T-helper 2 cell (primary cell): ENCODE measurements around the gene GPR137B.
A peak's percentile ranks its signal among the peaks of the same experiment; 100 is the strongest.

ENCODE experiments used
- DNase-seq, 5 experiments: peaks; one replicate each; pipeline versions ENCODE4 v3.0.0 to v3.0.0-alpha.2; 2012 to 2022

Gene GPR137B

DNA sequence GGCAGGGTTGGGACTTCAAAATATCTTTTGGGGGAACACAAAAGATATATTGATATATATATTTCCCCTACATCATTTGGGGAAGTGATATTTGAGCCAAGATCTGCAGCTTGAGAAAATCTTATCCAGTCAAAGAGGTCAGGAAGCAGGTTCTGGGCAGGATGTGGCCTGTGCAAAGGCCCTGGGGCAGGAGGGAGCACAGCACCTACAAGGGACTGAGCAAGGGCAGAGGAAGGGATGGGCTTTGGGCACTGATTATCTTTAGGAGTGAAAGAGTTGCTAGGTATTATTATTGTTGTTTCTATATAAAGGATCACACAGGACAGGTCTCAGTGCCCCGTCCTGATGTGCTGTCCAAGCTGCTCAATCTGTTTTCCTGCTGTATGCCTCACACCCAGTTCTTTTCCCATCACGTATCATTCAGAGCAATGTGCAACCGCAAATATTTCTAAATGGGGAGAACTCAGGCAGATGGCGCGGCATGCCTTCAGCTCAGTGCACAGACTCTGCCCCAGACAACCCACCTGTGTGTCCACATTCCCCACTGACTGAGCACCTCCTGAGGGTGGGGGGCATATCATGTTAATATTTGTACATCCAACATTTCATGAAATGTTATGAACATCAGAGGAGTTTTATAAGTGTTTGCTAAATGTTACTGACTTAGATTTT lies 28.1 kb upstream of the GPR137B start:
- DNase-seq: no peak

- no peak for DNase-seq
These were observed 24.6 kb upstream of the GPR137B start for GRCh38 chr1:236117710-236118109.

DNA sequence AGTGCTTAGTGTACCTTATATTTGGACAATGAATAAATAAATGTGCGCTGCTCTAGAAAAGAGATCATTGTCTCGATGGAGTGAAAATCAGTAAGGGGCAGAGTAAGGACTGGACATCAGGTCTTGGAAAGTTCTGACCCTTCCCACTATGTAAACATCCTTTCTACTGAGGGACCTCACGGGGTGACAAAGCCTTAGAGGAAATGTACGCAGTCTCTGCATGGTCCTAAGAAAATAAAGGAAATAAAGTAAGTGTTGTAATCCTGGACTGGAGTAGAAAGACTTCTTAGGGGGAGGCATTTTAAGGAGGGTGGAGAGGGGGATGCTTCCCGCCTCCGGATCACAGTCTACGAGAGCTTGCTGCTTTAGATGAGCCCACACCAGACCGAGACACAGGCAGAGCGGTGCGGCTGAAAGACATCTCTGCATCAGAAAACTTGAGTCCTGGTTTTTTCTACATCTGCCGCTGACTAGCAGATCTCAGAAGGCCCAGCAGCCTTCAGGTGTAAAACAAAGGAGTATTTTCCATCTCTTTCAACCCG lies 22.3 kb upstream of the GPR137B start:
- no peak for DNase-seq

DNA sequence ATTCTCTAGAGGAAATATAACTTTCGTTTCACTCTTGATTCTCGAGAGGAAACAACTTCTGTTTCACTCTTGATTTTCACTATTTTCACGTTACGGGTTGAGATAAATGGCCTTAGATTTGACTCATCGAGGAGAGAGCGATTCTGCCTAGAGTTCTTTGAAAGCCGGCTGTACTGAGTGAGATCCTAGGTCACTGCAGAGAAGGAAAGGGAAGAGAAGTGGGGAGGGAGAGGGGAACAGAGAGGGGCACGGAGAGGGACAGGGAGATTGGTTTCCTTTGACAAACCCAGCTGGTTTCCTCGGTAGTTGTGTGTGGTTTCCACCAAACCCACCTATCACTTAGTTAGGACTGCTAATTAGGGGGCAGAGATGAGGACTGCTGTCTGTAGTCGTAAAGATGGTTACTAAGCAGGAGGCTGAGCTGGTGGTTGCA lies 21.6 kb upstream of the GPR137B start:
- DNase-seq: peak in 1 of 5 experiments; percentile 62

DNA sequence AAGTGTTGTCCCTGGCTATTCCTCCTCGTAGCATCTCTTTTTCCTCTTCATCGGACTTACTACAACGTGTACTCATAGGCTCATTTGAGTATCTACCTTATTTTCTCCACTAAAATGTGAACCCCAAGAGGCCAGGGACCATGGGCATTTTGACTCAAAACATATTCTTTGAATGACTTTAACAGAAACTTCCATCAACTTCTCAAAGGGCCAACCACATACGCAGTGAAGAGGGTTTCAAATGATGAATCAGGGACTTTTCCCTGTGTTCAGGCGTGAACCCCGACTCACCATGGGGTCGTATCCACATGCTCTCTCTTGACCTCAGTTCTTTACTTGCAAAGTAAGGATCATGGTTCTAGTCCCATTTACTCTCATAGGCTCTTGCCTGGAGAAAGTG lies 20.2 kb upstream of the GPR137B start:
- DNase-seq: peak in 1 of 5 experiments; percentile 41

- no peak for DNase-seq
These were observed 18.8 kb upstream of the GPR137B start for GRCh38 chr1:236123563-236123962.

GRCh38 chr1:236124965-236125364 lies 17.4 kb upstream of the GPR137B start:
- peak in 1 of 5 experiments; percentile 36 for DNase-seq

GRCh38 chr1:236127045-236127444 lies 15.3 kb upstream of the GPR137B start:
- DNase-seq: no peak

DNA sequence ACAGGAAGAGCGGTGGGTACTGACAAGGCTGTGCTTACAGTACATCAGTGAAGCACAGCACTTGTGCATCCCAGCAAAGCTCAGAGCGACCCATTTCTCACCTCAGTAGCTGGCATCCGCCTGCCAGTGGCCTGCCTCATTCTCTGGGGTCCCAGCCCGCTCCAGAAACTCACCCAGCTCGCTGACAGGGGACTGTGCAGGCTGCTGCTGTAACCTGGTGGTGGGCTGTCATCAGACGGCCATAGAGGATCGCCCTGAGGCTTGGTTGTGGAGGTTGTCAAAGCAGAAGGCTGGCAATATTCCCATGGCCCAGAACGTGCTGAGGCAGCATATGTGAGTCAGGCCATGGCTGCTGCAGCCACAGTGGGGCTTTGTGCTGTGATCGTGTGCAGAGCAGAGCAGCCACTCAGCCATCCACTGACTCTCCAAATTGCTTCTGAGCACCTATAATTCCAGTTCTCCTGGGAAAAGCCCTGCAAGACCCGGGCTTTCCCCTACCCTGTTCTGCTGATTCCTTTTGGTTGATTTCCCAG lies 13.6 kb upstream of the GPR137B start:
- DNase-seq: no peak

DNA sequence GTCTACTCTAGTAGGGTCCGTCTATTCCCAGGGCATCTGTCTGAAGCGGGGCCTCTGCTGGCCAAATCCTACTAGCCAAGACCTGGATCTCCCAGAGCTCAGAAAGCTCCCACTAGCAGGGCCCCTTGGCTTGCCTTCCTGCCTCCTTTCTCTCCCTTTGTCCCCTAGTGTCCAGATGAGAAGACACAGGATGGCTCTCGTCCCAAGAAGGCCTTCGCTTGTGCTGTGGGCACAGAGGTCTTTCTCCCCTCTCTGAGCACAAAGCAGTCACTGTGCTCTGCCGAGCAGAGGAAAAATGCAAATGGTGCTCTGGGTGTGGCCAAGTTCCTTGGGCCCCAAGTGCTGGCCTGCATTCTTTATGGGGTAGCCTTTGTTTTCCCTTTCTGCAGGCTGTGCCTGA lies 13.0 kb upstream of the GPR137B start:
- DNase-seq: no peak

DNA sequence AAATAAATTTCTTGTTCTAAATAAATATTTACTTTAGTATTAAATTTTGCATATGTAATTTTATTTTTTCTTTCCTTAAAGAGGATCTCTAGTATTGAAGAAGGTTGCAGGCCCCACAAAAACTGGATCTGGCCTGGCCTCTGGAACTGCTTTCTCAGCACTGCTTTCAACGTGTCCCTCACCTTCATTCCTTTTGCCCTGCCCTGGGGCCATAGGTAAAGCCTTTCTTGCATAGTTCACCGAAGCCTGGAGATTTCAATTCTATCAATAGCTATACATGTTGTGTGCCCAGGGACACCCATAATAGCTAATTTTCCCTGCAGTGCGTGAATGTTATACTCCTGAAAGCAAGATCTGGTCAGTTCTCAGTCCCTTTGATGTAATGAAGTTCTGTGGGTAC lies 12.0 kb upstream of the GPR137B start:
- DNase-seq: no peak

DNA sequence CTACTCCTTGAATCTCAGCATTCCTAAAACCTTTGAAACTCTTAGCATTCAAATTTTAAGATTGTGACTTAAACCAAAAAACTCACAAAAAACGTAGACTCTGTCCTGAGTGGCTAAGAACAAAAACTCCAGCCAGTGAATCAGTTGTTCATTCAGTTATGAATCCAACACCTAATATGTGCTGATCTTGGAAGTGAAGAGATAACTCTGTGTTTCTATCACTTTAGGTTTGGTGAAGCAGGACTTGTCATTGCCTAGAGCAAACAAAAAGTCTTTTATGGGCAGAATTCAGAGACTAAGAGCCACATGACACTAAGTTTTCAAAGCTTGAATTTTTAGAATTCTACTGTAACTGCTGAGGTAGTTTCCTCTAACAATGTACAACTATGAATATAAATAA lies 10.4 kb upstream of the GPR137B start:
- DNase-seq: no peak

DNA sequence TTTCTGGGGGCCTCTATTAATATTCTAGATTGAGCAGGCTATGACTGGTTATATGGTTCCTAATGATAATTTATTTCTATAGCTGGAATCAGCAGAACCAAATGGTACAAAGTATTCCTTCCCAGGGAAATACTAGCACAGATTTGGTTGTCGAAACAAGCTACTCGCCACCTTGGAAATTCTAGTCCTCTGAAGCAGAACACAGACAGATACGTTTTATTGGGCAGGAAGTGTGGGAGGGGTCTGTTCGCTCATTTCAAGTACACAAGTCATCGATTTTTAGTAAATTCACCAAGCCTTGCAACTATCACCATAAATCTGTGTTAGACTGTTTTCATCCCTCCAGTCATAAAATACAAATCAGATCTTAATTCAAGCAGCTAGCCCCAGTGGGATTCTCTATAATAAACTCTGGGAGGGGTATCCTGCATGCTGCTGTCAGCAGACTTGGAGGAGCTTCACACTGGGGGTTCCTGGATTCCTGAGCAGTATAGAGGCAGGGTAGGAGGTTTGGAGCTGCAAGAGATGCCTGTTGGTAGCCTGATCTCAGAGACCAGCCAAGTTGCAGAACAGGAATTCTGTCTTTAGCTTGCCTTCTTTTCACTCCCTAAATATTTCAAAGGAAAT lies 9.8 kb upstream of the GPR137B start:
- no peak for DNase-seq

- no peak for DNase-seq
These were observed 9.0 kb upstream of the GPR137B start for GRCh38 chr1:236133339-236133738.

GRCh38 chr1:236133802-236134201 lies 8.5 kb upstream of the GPR137B start:
- DNase-seq: no peak

- no peak for DNase-seq
These were observed 5.0 kb upstream of the GPR137B start for GRCh38 chr1:236137285-236137852.

DNA sequence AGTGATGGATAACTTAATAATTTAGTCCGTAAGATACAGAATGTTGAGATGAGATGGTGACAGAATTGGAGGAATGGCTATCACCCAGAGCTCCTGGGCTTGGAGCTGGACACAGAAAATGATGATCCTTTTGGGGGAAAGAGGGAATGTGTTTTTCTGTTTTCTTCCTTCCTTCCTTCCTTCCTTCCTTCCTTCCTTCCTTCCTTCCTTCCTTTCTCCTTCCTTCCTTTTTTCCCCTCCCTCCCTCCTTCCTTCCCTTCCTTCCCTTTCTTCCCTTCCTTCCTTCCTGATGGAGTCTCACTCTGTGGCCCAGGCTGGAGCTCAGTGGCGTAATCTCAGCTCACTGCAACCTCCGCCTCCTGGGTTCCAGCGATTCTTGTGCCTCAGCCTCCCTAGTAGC lies 2.8 kb upstream of the GPR137B start:
- DNase-seq: no peak

- no peak for DNase-seq
These were observed 1.5 kb upstream of the GPR137B start for GRCh38 chr1:236140705-236141446.

DNA sequence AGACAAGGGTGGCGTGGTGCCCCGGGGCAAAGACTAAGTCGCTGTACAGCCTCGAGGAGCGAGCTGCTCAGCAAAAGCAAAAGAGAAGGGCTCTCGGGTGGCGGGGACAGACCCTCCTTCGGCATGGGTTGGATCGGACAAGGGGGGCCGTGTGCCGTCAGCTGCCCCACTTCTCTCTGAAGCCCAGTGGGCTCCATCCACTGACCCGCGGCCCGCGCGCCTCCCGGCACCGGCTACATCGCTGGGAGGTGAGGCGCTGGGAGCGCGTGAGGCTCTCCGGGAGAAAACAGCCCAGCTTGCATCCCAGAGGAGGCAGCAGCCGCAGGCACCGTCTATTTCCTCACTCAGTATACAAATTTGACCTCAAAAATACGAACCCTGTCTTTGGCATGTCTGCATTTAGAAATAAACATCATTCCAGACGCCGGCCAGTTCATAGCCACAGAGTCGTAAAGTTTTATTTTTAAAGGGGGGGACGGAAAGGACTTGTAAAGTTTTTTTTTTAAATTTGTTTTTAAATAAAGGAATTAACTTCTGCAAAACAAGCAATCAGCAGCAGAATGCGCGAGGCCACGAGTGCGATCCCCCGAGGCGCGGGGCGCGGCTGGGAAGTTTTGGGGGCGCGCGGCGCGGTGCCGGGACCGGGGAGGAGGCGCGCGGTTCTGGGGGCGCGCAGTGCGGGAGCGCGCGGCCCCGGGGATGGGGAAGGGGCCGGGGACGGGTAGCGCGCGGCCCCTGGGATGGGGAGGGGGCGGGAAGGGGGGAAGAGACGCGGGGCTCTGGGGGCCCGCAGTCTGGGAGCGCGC lies 689 bp upstream of the GPR137B start:
- DNase-seq: peak in 1 of 5 experiments; percentile 11

DNA sequence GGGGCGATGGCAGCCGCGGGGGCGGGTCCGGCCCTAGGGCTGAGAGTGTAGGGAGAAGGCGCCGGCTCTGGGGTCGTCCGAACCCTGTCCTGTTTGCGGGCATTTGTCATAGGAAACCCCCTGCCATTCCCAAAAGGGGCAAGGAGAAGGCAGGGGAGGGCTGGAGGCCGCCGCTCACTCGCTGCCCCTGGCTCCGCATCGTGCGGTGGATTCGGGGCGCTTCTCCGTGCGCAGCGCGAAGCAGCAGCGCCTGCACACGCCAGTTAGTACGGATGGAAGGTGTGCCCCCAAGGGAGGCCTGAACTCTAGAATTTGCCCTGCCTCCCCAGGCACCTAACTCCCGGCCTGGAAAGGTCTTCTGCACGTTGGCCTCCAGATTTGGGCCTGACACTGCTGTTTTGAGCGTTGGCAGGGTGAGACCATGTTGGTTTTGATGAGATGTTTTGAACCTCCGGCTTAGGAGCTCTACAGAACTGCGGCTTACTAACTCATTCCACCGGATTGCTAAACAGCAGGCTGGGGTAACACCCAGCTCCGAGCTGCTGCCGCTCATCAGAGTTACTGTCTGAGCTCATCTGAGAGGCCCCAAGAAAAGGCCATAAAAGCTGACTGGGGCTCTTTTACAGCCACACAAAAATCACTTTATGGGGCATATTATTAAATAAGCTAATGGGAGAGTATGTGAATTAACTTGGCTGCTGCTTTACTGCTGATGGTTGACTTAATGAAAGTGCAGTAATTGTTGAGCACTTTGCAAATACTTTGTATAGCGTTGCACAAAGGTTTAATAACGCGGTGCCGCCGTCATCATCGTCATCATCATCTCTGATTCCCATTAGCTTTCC lies 987 bp downstream of the GPR137B start:
- DNase-seq: peak in 1 of 5 experiments; percentile 74

- DNase-seq: no peak
These were observed 1.7 kb downstream of the GPR137B start for GRCh38 chr1:236144033-236144432.
